RWPE1 (cell line): ENCODE measurements around the gene FAM234A.
A peak's percentile ranks its signal among the peaks of the same experiment; 100 is the strongest.

ENCODE experiments used
- CTCF ChIA-PET: fragments of 350-600 bp; sonication (Branson Sonifier 250); formaldehyde crosslinking; extraction: SDS; loops from one replicate; lab custom pipeline; 2021; lab: Yijun Ruan, JAX
- POLR2A ChIA-PET: fragments of 400-600 bp; formaldehyde crosslinking; extraction: SDS; loops from one replicate; lab custom pipeline; 2020; ENCODE audit warnings: antibody characterized with exemption; ENCODE audit not compliant: low non-redundant PET; lab: Yijun Ruan, JAX
- DNase-seq: peaks from one replicate; pipeline ENCODE4 v3.0.0; 2012; ENCODE audit warnings: low spot score
- H3K27ac ChIP-seq: fragments of 450-650 bp; 2 replicates; pipeline ENCODE4 v1.5.1; 2017
- TF ChIP-seq, protein P1 (sequence below): fragments of 450-650 bp; conservative IDR thresholded peaks from 2 replicates; pipeline ENCODE4 v1.5.1; 2017; ENCODE audit warnings: low read depth, mild to moderate bottlenecking

Gene FAM234A

DNA sequence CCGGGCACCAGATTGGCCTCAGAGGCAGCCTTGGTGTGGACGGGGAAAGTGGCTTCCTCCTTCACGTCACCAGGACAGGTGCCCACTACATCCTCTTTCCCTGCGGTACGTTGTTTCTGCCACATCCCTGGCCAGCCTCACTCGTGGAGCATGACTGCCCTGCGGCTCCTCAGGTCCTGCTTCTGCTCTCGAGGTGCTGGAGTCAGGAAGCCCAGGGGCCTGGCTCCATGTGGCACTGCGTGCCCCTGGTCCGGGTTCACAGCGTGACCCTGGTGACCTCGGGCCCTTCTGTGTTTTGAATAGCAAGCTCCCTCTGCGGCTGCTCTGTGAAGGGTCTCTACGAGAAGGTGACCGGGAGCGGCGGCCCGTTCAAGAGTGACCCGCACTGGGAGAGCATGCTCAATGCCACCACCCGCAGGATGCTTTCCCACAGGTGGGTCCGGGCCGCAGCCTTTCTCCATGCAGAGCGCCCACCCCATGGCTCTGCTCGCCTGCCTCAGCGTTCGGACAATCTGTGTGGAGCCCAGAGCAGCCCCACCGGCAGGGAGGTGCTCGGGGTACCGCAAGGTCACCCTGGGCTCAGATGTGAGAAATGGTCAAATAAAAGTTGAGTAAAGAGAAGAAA, 27.6 kb downstream of the FAM234A start:
- POLR2A ChIA-PET = no interaction called here
- CTCF ChIA-PET = no interaction called here

GRCh38 chr16:263182-263774, 28.7 kb downstream of the FAM234A start:
- TF ChIP-seq, protein P1, sequence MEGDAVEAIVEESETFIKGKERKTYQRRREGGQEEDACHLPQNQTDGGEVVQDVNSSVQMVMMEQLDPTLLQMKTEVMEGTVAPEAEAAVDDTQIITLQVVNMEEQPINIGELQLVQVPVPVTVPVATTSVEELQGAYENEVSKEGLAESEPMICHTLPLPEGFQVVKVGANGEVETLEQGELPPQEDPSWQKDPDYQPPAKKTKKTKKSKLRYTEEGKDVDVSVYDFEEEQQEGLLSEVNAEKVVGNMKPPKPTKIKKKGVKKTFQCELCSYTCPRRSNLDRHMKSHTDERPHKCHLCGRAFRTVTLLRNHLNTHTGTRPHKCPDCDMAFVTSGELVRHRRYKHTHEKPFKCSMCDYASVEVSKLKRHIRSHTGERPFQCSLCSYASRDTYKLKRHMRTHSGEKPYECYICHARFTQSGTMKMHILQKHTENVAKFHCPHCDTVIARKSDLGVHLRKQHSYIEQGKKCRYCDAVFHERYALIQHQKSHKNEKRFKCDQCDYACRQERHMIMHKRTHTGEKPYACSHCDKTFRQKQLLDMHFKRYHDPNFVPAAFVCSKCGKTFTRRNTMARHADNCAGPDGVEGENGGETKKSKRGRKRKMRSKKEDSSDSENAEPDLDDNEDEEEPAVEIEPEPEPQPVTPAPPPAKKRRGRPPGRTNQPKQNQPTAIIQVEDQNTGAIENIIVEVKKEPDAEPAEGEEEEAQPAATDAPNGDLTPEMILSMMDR = no peak
- ChIA-PET POLR2A (no interaction called here), CTCF (interaction anchor here (0.7 kb wide), 1 partner anchor 22 kb away, joined by 4 read pairs; no protein-coding TSS in a partner anchor)
- H3K27ac ChIP-seq = no peak overlapping the region
- no peak for DNase-seq

More for the DNA sequence above, 27.6 kb downstream of the FAM234A start:
- H3K27ac ChIP-seq = no peak overlapping the region
- no peak for DNase-seq
- TF ChIP-seq, protein P1 = no peak

- ChIA-PET POLR2A (no interaction called here), CTCF (no interaction called here)
- H3K27ac ChIP-seq = no peak overlapping the region
- DNase-seq = no peak
- TF ChIP-seq, protein P1 = no peak
These were observed 29.3 kb downstream of the FAM234A start for GRCh38 chr16:263944-264343.

- ChIA-PET POLR2A (no interaction called here), CTCF (interaction anchor here (1.0 kb wide), 1 partner anchor 15 kb away, joined by 3 read pairs; no protein-coding TSS in a partner anchor)
- no peak for DNase-seq
- TF ChIP-seq, protein P1 = no peak
- H3K27ac ChIP-seq = no peak overlapping the region
These were observed 29.9 kb downstream of the FAM234A start for GRCh38 chr16:264440-264951.

DNA sequence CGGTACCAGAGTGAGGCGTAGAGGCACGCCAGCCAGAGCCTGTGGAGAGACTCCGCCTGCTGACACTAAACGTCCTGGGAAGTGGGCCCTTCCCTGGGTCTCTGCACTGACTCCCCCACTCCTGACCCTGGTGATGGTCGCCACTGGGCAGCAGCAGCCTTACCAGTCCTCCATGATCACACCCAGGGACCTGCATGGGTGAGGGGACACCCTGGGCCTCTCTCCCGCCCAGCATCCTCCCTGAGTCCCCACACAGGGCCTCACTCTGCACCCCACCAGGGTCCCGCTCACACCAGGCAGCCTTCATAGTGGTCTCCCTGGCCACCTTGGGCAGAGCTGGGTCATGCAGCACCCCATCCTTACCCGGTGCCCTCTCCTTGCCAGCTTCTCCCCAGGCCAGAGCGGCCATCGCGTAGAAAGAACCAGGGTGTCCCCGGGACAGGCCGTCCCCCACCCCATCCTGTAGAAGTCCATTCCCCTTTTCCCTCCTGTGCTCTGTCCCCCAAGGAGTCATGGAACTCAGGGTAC, 30.4 kb downstream of the FAM234A start:
- no peak for DNase-seq
- POLR2A ChIA-PET = interaction anchor here (0.6 kb wide), 1 partner anchor 89 kb away, joined by 3 read pairs; no protein-coding TSS in a partner anchor
- TF ChIP-seq, protein P1 = no peak
- H3K27ac ChIP-seq = peak overlapping the region; percentile 48
- CTCF ChIA-PET = interaction anchor here (1.0 kb wide), 1 partner anchor 16 kb away, joined by 3 read pairs; no protein-coding TSS in a partner anchor

- peak overlapping the region; percentile 48 for H3K27ac ChIP-seq
- TF ChIP-seq, protein P1 = no peak
- ChIA-PET POLR2A (no interaction called here), CTCF (interaction anchor here (0.7 kb wide), 1 partner anchor 26 kb away, joined by 5 read pairs; no protein-coding TSS in a partner anchor)
- no peak for DNase-seq
These were observed 31.1 kb downstream of the FAM234A start for GRCh38 chr16:265711-266110.
